ENCODE results near the gene PLXNB2. TPM values are rescaled to one million over a fixed set of nuclear protein-coding genes. Genes with fewer than 3 reads are reported as not detected.

Gene PLXNB2
- total and polyA plus RNA-seq, 2 of the 4 experiments (the other 2 are of a cell fraction), result 73.1 to 202 TPM

DNA sequence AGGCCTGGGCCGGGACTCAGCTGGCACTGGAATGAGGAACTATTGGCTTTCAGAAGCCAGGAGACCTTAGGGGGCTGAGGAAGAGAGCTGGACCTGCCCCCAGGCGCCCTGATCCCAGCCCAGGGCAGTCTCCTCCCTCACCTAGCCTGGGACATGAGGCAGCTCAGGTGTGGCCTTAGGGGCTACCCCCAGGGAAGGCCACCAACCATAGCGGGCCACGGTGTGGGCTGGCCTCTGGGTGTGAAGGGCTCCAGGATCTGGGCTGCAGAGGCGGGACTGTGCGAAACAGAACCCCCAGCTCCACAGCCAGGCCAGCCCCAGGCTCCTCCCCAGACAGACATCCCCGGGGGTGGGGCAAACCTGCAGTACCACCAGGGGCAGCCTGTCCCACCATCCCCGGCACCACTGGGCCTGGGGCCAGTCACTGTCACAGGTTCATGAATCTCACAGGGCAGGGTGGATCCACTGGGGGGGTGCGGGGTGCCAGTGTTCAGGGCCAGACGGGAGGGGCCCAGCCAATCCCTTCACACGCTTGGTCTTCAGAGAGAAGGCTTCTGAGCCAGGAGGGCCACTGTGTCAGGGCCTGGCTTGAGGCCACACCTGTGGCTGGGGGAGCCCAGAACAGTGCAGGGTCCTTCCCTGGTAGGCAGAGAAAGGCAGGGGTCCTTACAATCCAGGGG lies 3.5 kb downstream of the PLXNB2 start:
- no peaks in the 10 kb centered on the region for H3K9me3 ChIP-seq (ENCODE audit: control insufficient read depth, insufficient read depth, low read length)
- DNase-seq (no peak), ATAC-seq (ENCODE audit: low read depth) (no peak)
- H2AK9ac ChIP-seq (replicated peaks; ENCODE audit: low read depth, low read length, poor library complexity), result peak overlapping the region; percentile 94
- dilution Hi-C loops (cut with HindIII; ENCODE audit: low sequenced_read_pairs, unreplicated experiment) (no loop called here), intact Hi-C loops (cut with micrococcal nuclease) (no loop called here), in situ Hi-C loops (cut with MboI; ENCODE audit: low sequenced_read_pairs) (no loop called here)
- CTCF ChIA-PET, result no interaction called here
- peak overlapping the region; percentile 89 for H3K4ac ChIP-seq (ENCODE audit: low read depth, low read length)
- peak overlapping the region; percentile 68 for H4K91ac ChIP-seq (ENCODE audit: insufficient read depth, low read depth, low read length)
- peak overlapping the region; percentile 96 for H3K27ac ChIP-seq (ENCODE audit: insufficient read depth, low read length)
- POLR2A ChIA-PET (ENCODE audit: unreplicated experiment), result no interaction called here
- peak overlapping the region; percentile 48; the same call in 1 of the 2 replicates for H4K5ac ChIP-seq (ENCODE audit: low read depth, low read length)
- TF ChIP-seq SMC3 (IDR thresholded peaks at IDR 0.05; ENCODE audit: low read depth, low read length), result no peak
- TF ChIP-seq POLR2A (IDR thresholded peaks at IDR 0.05; ENCODE audit: low read depth, low read length), result no peak
- no peak for TF ChIP-seq NFE2L2 (IDR thresholded peaks at IDR 0.05; ENCODE audit: low read depth, low read length)
- TF ChIP-seq, protein P1, sequence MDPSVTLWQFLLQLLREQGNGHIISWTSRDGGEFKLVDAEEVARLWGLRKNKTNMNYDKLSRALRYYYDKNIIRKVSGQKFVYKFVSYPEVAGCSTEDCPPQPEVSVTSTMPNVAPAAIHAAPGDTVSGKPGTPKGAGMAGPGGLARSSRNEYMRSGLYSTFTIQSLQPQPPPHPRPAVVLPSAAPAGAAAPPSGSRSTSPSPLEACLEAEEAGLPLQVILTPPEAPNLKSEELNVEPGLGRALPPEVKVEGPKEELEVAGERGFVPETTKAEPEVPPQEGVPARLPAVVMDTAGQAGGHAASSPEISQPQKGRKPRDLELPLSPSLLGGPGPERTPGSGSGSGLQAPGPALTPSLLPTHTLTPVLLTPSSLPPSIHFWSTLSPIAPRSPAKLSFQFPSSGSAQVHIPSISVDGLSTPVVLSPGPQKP (IDR thresholded peaks at IDR 0.05; ENCODE audit: borderline replicate concordance, low read depth, low read length), result no peak
- TF ChIP-seq, protein P2, sequence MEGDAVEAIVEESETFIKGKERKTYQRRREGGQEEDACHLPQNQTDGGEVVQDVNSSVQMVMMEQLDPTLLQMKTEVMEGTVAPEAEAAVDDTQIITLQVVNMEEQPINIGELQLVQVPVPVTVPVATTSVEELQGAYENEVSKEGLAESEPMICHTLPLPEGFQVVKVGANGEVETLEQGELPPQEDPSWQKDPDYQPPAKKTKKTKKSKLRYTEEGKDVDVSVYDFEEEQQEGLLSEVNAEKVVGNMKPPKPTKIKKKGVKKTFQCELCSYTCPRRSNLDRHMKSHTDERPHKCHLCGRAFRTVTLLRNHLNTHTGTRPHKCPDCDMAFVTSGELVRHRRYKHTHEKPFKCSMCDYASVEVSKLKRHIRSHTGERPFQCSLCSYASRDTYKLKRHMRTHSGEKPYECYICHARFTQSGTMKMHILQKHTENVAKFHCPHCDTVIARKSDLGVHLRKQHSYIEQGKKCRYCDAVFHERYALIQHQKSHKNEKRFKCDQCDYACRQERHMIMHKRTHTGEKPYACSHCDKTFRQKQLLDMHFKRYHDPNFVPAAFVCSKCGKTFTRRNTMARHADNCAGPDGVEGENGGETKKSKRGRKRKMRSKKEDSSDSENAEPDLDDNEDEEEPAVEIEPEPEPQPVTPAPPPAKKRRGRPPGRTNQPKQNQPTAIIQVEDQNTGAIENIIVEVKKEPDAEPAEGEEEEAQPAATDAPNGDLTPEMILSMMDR (conservative IDR thresholded peaks at IDR 0.05; ENCODE audit: low read depth, low read length), result no peak; the same call in 1 of the 2 replicates
- TF ChIP-seq RFX5 (IDR thresholded peaks at IDR 0.05; ENCODE audit: low read depth, low read length), result no peak
- TF ChIP-seq FOS (IDR thresholded peaks at IDR 0.05; ENCODE audit: low read depth, low read length), result no peak
- TF ChIP-seq, protein P3, sequence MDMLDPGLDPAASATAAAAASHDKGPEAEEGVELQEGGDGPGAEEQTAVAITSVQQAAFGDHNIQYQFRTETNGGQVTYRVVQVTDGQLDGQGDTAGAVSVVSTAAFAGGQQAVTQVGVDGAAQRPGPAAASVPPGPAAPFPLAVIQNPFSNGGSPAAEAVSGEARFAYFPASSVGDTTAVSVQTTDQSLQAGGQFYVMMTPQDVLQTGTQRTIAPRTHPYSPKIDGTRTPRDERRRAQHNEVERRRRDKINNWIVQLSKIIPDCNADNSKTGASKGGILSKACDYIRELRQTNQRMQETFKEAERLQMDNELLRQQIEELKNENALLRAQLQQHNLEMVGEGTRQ (IDR thresholded peaks at IDR 0.05; ENCODE audit: low read depth, low read length), result no peak
- no peak for TF ChIP-seq MXI1 (IDR thresholded peaks at IDR 0.05; ENCODE audit: borderline replicate concordance, low read depth, low read length)
- no peak for TF ChIP-seq RCOR1 (IDR thresholded peaks at IDR 0.05; ENCODE audit: insufficient replicate concordance, low read length)
- TF ChIP-seq BHLHE40 (IDR thresholded peaks at IDR 0.05; ENCODE audit: low read depth, low read length), result no peak
- TF ChIP-seq MAFK (IDR thresholded peaks at IDR 0.05; ENCODE audit: low read depth, low read length), result no peak
- TF ChIP-seq CHD1 (IDR thresholded peaks at IDR 0.05; ENCODE audit: low read depth, low read length), result no peak
- no peak for TF ChIP-seq CEBPB (IDR thresholded peaks at IDR 0.05; ENCODE audit: low read depth, low read length)
- peak overlapping the region; percentile 68 for H3K18ac ChIP-seq (ENCODE audit: low read depth, low read length)
- peak overlapping the region; percentile 80 for H2AK5ac ChIP-seq (ENCODE audit: low read depth, low read length)
- no peaks in the 10 kb centered on the region for H3K27me3 ChIP-seq (ENCODE audit: control insufficient read depth, insufficient read depth, low read length)
- BruUV-seq (replicated peaks), result no TSS peak
- no peak overlapping the region for H2AFZ ChIP-seq (replicated peaks; ENCODE audit: low read length, poor library complexity)
- peak overlapping the region; percentile 33; the same call in 1 of the 2 replicates for H2BK20ac ChIP-seq (ENCODE audit: low read depth, low read length)
- peak overlapping the region; percentile 65 for H3K4me2 ChIP-seq (ENCODE audit: low read depth, low read length)
- H3K4me3 ChIP-seq (ENCODE audit: insufficient read depth, low read depth, low read length), result no peak overlapping the region
- peak overlapping the region; percentile 26 for H2BK120ac ChIP-seq (ENCODE audit: low read depth, low read length)
- peaks cover 69% of the 10 kb centered on the region for H4K20me1 ChIP-seq (ENCODE audit: insufficient read depth, low read length)
- peaks cover 0 to 44% of the 10 kb centered on the region in 2 experiments; a peak in 2 of 4 replicates for H3K79me1 ChIP-seq (ENCODE audit: low read depth in 1 of 2, low read length in 2 of 2)
- H2BK15ac ChIP-seq (ENCODE audit: low read depth, low read length), result 0 out of 3 replicates have a peak overlapping the region, but pooled peaks have one; percentile 49
- peak overlapping the region; percentile 72; the same call in 1 of the 2 replicates for H3K23ac ChIP-seq (ENCODE audit: low read depth, low read length)
- H3K9ac ChIP-seq (ENCODE audit: low read depth, low read length), result peak overlapping the region; percentile 68; the same call in 1 of the 2 replicates
- peaks cover 72% of the 10 kb centered on the region for H3K4me1 ChIP-seq (ENCODE audit: control insufficient read depth, insufficient read depth, low read length)
- peaks cover 22% of the 10 kb centered on the region for H3K9me1 ChIP-seq (ENCODE audit: insufficient read depth, low read length)
- peak overlapping the region; percentile 91 for H2BK5ac ChIP-seq (ENCODE audit: low read depth, low read length, poor library complexity, severe bottlenecking)
- H3K56ac ChIP-seq (ENCODE audit: extremely low read depth, insufficient read depth, low read length), result no peak overlapping the region
- H3K14ac ChIP-seq (replicated peaks; ENCODE audit: low read depth, low read length), result peak overlapping the region; percentile 49; the same call in 1 of the 2 replicates
- 55% methylated on average over 4 of the region's 11 CpGs; no CpG with 5 or more reads in 1 of the 2 experiments for WGBS, 2 experiments (ENCODE audit: extremely low coverage in 2 of 2, insufficient read length in 1 of 2)
- peaks cover 24% of the 10 kb centered on the region; the same call in 1 of the 2 replicates for H3K36me3 ChIP-seq (ENCODE audit: control insufficient read depth, insufficient read depth, low read length)
- peak overlapping the region; percentile 44 to 67; a peak in 2 of 4 replicates for H4K8ac ChIP-seq (ENCODE audit: low read depth in 2 of 2, low read length in 2 of 2)
